ENCODE data around the gene ADAD2. TPM values are rescaled to one million over a fixed set of nuclear protein-coding genes. Genes with fewer than 3 reads are reported as not detected.

ADAD2 gene
- total and polyA plus RNA-seq, 4 donors, result 0.14 to 0.44 (median 0.33) TPM; not detected in 1

DNA sequence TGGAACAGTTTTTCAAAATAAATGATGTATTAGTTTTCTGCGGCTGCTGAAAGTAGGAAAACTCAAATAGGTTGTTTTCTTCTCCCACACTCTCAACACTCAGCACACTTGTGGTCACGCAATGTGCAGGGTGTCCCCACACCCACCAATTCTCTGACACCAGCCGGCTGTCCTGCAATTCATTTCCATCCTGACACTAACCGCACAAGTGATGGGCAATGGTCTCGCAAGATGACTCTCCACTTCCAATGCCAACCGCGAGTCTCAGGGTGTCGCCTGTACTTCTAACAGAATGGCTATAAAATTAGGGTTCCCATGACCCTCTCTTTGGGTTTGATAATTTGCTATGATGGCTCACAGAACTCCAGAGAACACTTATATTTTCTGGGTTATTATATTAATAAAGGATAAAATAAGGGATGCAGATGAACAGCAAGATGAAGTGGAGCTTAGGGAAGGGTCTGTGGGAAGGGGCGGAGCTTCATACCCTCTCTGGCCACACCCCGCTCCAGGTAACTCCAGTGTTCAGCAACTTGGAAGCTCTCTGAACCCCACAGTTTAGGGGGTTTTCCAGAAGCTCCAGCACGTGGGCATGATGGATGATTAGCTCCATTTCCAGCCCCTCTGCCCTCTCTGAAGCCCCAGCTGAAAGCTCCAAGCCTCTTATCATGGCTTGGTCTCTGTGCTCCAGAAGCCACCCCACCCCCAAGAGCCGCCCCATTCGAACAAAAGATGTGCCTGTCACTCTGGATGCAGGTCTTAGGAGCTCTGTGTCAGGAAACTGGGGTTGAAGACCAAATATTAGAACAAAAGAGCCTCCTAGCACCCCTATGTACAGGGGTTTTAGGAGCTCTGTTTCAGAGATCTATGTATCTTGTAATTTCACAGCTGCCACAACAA is 23.9 kb upstream of the ADAD2 start (continued):
- TF ChIP-seq GABPA (IDR thresholded peaks at IDR 0.05 in 1 of 2, conservative IDR thresholded peaks at IDR 0.05 in 1 of 2) (no peak), FOXA1 (IDR thresholded peaks at IDR 0.05) (no peak), JUND (IDR thresholded peaks at IDR 0.05) (no peak), RAD21 (IDR thresholded peaks at IDR 0.05) (no peak)

DNA sequence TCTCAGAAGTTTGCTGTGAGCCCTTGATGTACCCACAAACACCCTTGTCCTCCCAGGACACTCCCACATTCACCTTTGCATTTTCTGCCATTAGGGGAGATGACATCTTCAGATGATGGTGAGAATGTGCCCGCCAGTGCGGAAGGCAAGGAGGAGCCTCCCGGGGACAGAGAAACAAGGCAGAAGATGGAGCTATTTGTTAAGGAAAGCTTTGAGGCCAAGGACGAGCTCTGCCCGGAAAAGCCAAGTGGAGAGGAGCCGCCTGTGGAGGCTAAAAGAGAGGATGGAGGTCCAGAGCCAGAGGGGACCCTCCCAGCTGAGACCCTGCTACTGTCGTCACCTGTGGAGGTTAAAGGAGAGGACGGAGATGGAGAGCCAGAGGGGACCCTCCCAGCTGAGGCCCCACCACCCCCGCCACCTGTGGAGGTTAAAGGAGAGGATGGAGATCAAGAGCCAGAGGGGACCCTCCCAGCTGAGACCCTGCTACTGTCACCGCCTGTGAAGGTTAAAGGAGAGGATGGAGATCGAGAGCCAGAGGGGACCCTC is 21.1 kb upstream of the ADAD2 start:
- no peaks in the 10 kb centered on the region for H3K4me1 ChIP-seq (ENCODE audit: control insufficient read depth in 4 of 4, insufficient read depth in 4 of 4, low read length in 3 of 4)
- no peak for DNase-seq (ENCODE audit: low spot score)
- H3K36me3 ChIP-seq (ENCODE audit: control insufficient read depth in 4 of 4, insufficient read depth in 3 of 4, low read depth in 1 of 4, low read length in 3 of 4), result no peaks in the 10 kb centered on the region
- H3K9ac ChIP-seq (ENCODE audit: low read depth in 1 of 2, low read length in 2 of 2), result no peak overlapping the region
- H3K27me3 ChIP-seq (ENCODE audit: control insufficient read depth in 4 of 4, insufficient read depth in 4 of 4, low read length in 3 of 4), result no peaks in the 10 kb centered on the region
- TF ChIP-seq, protein P1, sequence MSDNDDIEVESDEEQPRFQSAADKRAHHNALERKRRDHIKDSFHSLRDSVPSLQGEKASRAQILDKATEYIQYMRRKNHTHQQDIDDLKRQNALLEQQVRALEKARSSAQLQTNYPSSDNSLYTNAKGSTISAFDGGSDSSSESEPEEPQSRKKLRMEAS (IDR thresholded peaks at IDR 0.05), result no peak
- TF ChIP-seq RXRA (IDR thresholded peaks at IDR 0.05) (no peak), FOXA2 (IDR thresholded peaks at IDR 0.05) (no peak), YY1 (IDR thresholded peaks at IDR 0.05) (no peak), RAD21 (IDR thresholded peaks at IDR 0.05) (no peak), HNF4G (IDR thresholded peaks at IDR 0.05) (no peak), JUND (IDR thresholded peaks at IDR 0.05) (no peak), FOXA1 (IDR thresholded peaks at IDR 0.05) (no peak)
- TF ChIP-seq, protein P2, sequence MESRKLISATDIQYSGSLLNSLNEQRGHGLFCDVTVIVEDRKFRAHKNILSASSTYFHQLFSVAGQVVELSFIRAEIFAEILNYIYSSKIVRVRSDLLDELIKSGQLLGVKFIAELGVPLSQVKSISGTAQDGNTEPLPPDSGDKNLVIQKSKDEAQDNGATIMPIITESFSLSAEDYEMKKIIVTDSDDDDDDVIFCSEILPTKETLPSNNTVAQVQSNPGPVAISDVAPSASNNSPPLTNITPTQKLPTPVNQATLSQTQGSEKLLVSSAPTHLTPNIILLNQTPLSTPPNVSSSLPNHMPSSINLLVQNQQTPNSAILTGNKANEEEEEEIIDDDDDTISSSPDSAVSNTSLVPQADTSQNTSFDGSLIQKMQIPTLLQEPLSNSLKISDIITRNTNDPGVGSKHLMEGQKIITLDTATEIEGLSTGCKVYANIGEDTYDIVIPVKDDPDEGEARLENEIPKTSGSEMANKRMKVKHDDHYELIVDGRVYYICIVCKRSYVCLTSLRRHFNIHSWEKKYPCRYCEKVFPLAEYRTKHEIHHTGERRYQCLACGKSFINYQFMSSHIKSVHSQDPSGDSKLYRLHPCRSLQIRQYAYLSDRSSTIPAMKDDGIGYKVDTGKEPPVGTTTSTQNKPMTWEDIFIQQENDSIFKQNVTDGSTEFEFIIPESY (IDR thresholded peaks at IDR 0.05), result no peak
- TF ChIP-seq, protein P3, sequence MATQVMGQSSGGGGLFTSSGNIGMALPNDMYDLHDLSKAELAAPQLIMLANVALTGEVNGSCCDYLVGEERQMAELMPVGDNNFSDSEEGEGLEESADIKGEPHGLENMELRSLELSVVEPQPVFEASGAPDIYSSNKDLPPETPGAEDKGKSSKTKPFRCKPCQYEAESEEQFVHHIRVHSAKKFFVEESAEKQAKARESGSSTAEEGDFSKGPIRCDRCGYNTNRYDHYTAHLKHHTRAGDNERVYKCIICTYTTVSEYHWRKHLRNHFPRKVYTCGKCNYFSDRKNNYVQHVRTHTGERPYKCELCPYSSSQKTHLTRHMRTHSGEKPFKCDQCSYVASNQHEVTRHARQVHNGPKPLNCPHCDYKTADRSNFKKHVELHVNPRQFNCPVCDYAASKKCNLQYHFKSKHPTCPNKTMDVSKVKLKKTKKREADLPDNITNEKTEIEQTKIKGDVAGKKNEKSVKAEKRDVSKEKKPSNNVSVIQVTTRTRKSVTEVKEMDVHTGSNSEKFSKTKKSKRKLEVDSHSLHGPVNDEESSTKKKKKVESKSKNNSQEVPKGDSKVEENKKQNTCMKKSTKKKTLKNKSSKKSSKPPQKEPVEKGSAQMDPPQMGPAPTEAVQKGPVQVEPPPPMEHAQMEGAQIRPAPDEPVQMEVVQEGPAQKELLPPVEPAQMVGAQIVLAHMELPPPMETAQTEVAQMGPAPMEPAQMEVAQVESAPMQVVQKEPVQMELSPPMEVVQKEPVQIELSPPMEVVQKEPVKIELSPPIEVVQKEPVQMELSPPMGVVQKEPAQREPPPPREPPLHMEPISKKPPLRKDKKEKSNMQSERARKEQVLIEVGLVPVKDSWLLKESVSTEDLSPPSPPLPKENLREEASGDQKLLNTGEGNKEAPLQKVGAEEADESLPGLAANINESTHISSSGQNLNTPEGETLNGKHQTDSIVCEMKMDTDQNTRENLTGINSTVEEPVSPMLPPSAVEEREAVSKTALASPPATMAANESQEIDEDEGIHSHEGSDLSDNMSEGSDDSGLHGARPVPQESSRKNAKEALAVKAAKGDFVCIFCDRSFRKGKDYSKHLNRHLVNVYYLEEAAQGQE (IDR thresholded peaks at IDR 0.05), result no peak
- TF ChIP-seq, protein P4, sequence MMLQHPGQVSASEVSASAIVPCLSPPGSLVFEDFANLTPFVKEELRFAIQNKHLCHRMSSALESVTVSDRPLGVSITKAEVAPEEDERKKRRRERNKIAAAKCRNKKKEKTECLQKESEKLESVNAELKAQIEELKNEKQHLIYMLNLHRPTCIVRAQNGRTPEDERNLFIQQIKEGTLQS (IDR thresholded peaks at IDR 0.05), result no peak
- no peak overlapping the region for H3K4me3 ChIP-seq (ENCODE audit: low read depth in 1 of 3, low read length in 3 of 3)
- no peak overlapping the region for H3K27ac ChIP-seq (ENCODE audit: low read depth in 1 of 2, low read length in 2 of 2)
- whole genome bisulfite sequencing, result 76% methylated on average over 11 of the region's 11 CpGs
- H3K9me3 ChIP-seq (ENCODE audit: control insufficient read depth in 4 of 4, low read length in 3 of 4), result no peaks in the 10 kb centered on the region

DNA sequence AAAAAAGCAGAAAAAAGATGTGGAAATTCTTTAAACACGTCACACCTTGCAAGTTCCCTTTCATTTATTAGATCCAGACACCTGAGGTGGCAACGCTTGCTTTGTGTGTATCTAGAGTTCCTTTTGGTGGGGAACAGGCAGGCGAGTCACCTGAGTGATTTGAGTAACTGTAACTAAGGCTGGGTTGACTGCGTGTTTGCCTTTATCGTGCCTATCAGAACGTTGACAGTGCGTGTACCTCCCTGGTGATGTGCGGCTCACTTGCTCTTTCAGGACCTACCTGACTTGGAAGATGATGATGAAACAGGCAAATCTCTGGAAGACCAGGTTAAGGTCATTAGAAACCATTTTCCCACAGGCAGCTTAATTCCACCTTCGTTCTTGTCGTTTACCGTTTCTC is 16.6 kb upstream of the ADAD2 start:
- Histone ChIP-seq H3K9me3 (ENCODE audit: control insufficient read depth in 4 of 4, low read length in 3 of 4) (no peaks in the 10 kb centered on the region), H3K9ac (ENCODE audit: low read depth in 1 of 2, low read length in 2 of 2) (no peak overlapping the region), H3K27me3 (ENCODE audit: control insufficient read depth in 4 of 4, insufficient read depth in 4 of 4, low read length in 3 of 4) (no peaks in the 10 kb centered on the region), H3K4me3 (ENCODE audit: low read depth in 1 of 3, low read length in 3 of 3) (no peak overlapping the region), H3K4me1 (ENCODE audit: control insufficient read depth in 4 of 4, insufficient read depth in 4 of 4, low read length in 3 of 4) (peaks cover 0 to 21% (median 13%) of the 10 kb centered on the region in 4 donors), H3K27ac (ENCODE audit: low read depth in 1 of 2, low read length in 2 of 2) (no peak overlapping the region), H3K36me3 (ENCODE audit: control insufficient read depth in 4 of 4, insufficient read depth in 3 of 4, low read depth in 1 of 4, low read length in 3 of 4) (peaks cover 0 to 13% (median 1%) of the 10 kb centered on the region in 4 donors)
- 76% methylated on average over 11 of the region's 11 CpGs for WGBS
- TF ChIP-seq, protein P2 (IDR thresholded peaks at IDR 0.05), result no peak
- no peak for TF ChIP-seq YY1 (IDR thresholded peaks at IDR 0.05)
- no peak for TF ChIP-seq FOXA1 (IDR thresholded peaks at IDR 0.05)
- no peak for TF ChIP-seq TAF1 (conservative IDR thresholded peaks at IDR 0.05)
- no peak for TF ChIP-seq EGR1 (IDR thresholded peaks at IDR 0.05; ENCODE audit: low read depth in 2 of 2)
- no peak for TF ChIP-seq SP1 (IDR thresholded peaks at IDR 0.05)
- TF ChIP-seq NR2F2 (IDR thresholded peaks at IDR 0.05), result no peak
- DNase-seq (ENCODE audit: low spot score), result no peak

Data from liver (tissue), 9 donors.